Neural cell (in vitro differentiated cells): Measurements from ENCODE around the gene WDR55. TPM values are rescaled to one million over a fixed set of nuclear protein-coding genes. Genes with fewer than 3 reads are reported as not detected.

Source experiments
- H2AFZ ChIP-seq: fragments of 200-600, 300-800 bp; sonication (generic), shearing (Covaris generic); 2 replicates; pipeline ENCODE4 v1.6.0; 2014; ENCODE audit warnings: low read depth, mild to moderate bottlenecking, antibody characterized with exemption, low read length, moderate library complexity
- H3F3A ChIP-seq: fragments of 200-600 bp; shearing (Covaris generic); 2 replicates; pipeline ENCODE4 v1.6.1; 2016; ENCODE audit warnings: mild to moderate bottlenecking, moderate library complexity, mixed read lengths, antibody characterized with exemption, low read length; ENCODE audit not compliant: insufficient read depth, poor library complexity, severe bottlenecking
- H3K27ac ChIP-seq: fragments of 200-600, 300-800 bp; sonication (generic), shearing (Covaris generic); 2 replicates; pipeline ENCODE4 v1.5.1; 2014; ENCODE audit warnings: mild to moderate bottlenecking, low read length, moderate library complexity
- H3K27me3 ChIP-seq: fragments of 300-800, 200-600 bp; sonication (generic), shearing (Covaris generic); 2 replicates; pipeline ENCODE4 v1.6.0; 2014; ENCODE audit warnings: mild to moderate bottlenecking, low read depth, low read length, moderate library complexity; ENCODE audit not compliant: insufficient read depth
- H3K36me3 ChIP-seq: fragments of 300-800, 200-600 bp; sonication (generic), shearing (Covaris generic); 2 replicates; pipeline ENCODE4 v1.5.1; 2014; ENCODE audit warnings: mild to moderate bottlenecking, antibody characterized with exemption, low read length, moderate library complexity; ENCODE audit not compliant: insufficient read depth
- H3K4me2 ChIP-seq: fragments of 300-800, 200-600 bp; sonication (generic), shearing (Covaris generic); 2 replicates; pipeline ENCODE4 v1.6.0; 2014; ENCODE audit warnings: mild to moderate bottlenecking, low read length
- H3K4me3 ChIP-seq: fragments of 300-800, 200-600 bp; sonication (generic), shearing (Covaris generic); 2 replicates; pipeline ENCODE4 v1.5.1; 2014; ENCODE audit warnings: mild to moderate bottlenecking, low read length, moderate library complexity
- H3K79me2 ChIP-seq: fragments of 200-600 bp; shearing (Covaris generic); replicated peaks from 2 replicates; pipeline ENCODE4 v1.6.0; 2014; ENCODE audit warnings: mild to moderate bottlenecking, low read length, moderate library complexity; ENCODE audit not compliant: insufficient read depth
- H3K9ac ChIP-seq: fragments of 300-800, 200-600 bp; sonication (generic), shearing (Covaris generic); 2 replicates; pipeline ENCODE4 v1.6.1; 2016; ENCODE audit warnings: mild to moderate bottlenecking, low read length, mixed read lengths
- H3K9me2 ChIP-seq: fragments of 200-600 bp; shearing (Covaris generic); 2 replicates; pipeline ENCODE4 v1.6.1; 2016; ENCODE audit warnings: mild to moderate bottlenecking, low read length, mixed read lengths; ENCODE audit not compliant: insufficient read depth
- H3K9me3 ChIP-seq: fragments of 200-600, 300-800 bp; sonication (generic), shearing (Covaris generic); 2 replicates; pipeline ENCODE4 v1.6.1; 2016; ENCODE audit warnings: mild to moderate bottlenecking, mixed run types, low read length, moderate library complexity, mixed read lengths
- H4K20me1 ChIP-seq: fragments of 200-600 bp; shearing (Covaris generic); 2 replicates; pipeline ENCODE4 v1.6.1; 2016; ENCODE audit warnings: mild to moderate bottlenecking, mixed run types; ENCODE audit not compliant: insufficient read depth
- CTCF ChIP-seq: fragments of 450-650 bp; IDR thresholded peaks from 2 replicates; pipeline ENCODE4 v1.5.1; 2014; ENCODE audit warnings: antibody characterized with exemption, mild to moderate bottlenecking, moderate library complexity; ENCODE audit not compliant: poor library complexity, severe bottlenecking
- EP300 ChIP-seq: fragments of 450-650 bp; conservative IDR thresholded peaks from 2 replicates; pipeline ENCODE4 v1.6.1; 2014; ENCODE audit warnings: antibody characterized with exemption, mild to moderate bottlenecking, moderate library complexity; ENCODE audit not compliant: poor library complexity, severe bottlenecking
- EZH2 ChIP-seq: fragments of 200-600, 300-800 bp; shearing (Covaris generic), sonication (generic); IDR thresholded peaks from 2 replicates; pipeline ENCODE4 v1.6.1; 2014; ENCODE audit warnings: antibody characterized with exemption, low read length, borderline replicate concordance, mild to moderate bottlenecking; ENCODE audit not compliant: insufficient read depth, poor library complexity, severe bottlenecking
- MXI1 ChIP-seq: fragments of 450-650 bp; conservative IDR thresholded peaks from 2 replicates; pipeline ENCODE4 v1.6.1; 2014; ENCODE audit warnings: antibody characterized with exemption, mild to moderate bottlenecking; ENCODE audit not compliant: poor library complexity, severe bottlenecking
- POLR2AphosphoS5 ChIP-seq: IDR thresholded peaks from 2 replicates; pipeline ENCODE4 v1.6.1; 2012
- RAD21 ChIP-seq: fragments of 450-650 bp; conservative IDR thresholded peaks from 2 replicates; pipeline ENCODE4 v1.6.1; 2014; ENCODE audit warnings: antibody characterized with exemption, mild to moderate bottlenecking, moderate library complexity
- REST ChIP-seq: IDR thresholded peaks from 2 replicates; pipeline ENCODE4 v1.6.1; 2012; ENCODE audit warnings: borderline replicate concordance
- SMC3 ChIP-seq: fragments of 450-650 bp; conservative IDR thresholded peaks from 2 replicates; pipeline ENCODE4 v1.6.1; 2014; ENCODE audit warnings: antibody characterized with exemption, mild to moderate bottlenecking, moderate library complexity; ENCODE audit not compliant: poor library complexity
- polyA plus RNA-seq: library from polyadenylated mRNA; depleted of rRNA; stranded (reverse); fragments of >200 nt; gene quantifications from 2 replicates; pipeline ENCODE4 v1.2.3, GENCODE V29; 2014

WDR55 gene
- polyA plus RNA-seq, 1 donor from 2014 or later = 20.7 TPM

- peaks cover 16% of the 10 kb centered on the region for H3K36me3 ChIP-seq
- H3K79me2 ChIP-seq = peaks cover 22% of the 10 kb centered on the region
Observed at GRCh38 chr5:140694276-140694675, 29.6 kb downstream of the WDR55 start.

GRCh38 chr5:140696891-140697492 is 32.3 kb downstream of the WDR55 start:
- H3K79me2 ChIP-seq = peaks cover 22% of the 10 kb centered on the region
- H3K4me3 ChIP-seq = no peak overlapping the region
- H3K36me3 ChIP-seq = peaks cover 16% of the 10 kb centered on the region
- H3K9ac ChIP-seq = no peak overlapping the region
- H3F3A ChIP-seq = no peaks in the 10 kb centered on the region
- no peak overlapping the region for H3K27ac ChIP-seq
- no peaks in the 10 kb centered on the region for H3K9me3 ChIP-seq
- H3K9me2 ChIP-seq = no peaks in the 10 kb centered on the region
- no peaks in the 10 kb centered on the region for H3K27me3 ChIP-seq
- no peak overlapping the region for H3K4me2 ChIP-seq
- H2AFZ ChIP-seq = no peak overlapping the region
- H4K20me1 ChIP-seq = no peaks in the 10 kb centered on the region
- TF ChIP-seq EP300 (no peak), RAD21 (no peak), MXI1 (no peak), REST (no peak), POLR2AphosphoS5 (no peak), SMC3 (no peak), EZH2 (no peak)

More at GRCh38 chr5:140694276-140694675, 29.6 kb downstream of the WDR55 start:
- Histone ChIP-seq H3K9ac (no peak overlapping the region), H3K4me3 (no peak overlapping the region), H3K27ac (no peak overlapping the region), H3K9me3 (no peaks in the 10 kb centered on the region), H2AFZ (no peak overlapping the region), H4K20me1 (no peaks in the 10 kb centered on the region), H3K9me2 (no peaks in the 10 kb centered on the region), H3K4me2 (no peak overlapping the region), H3K27me3 (no peaks in the 10 kb centered on the region), H3F3A (no peaks in the 10 kb centered on the region)
- TF ChIP-seq EP300 = no peak
- TF ChIP-seq POLR2AphosphoS5 = no peak
- no peak for TF ChIP-seq CTCF
- TF ChIP-seq REST = no peak
- no peak for TF ChIP-seq RAD21
